ENCODE results near the gene IFNB1.

IFNB1 gene

GRCh38 chr9:21070906-21071305 is 6.8 kb downstream of the IFNB1 start:
- DNase-seq: no peak
- H3K9me3 ChIP-seq (ENCODE audit: severe bottlenecking): no peaks in the 10 kb centered on the region
- H3K27me3 ChIP-seq (ENCODE audit: insufficient read depth, low read depth, severe bottlenecking): no peaks in the 10 kb centered on the region
- H3K4me3 ChIP-seq (ENCODE audit: low read depth, low read length): no peak overlapping the region
- H3K27ac ChIP-seq: no peak overlapping the region
- H3K36me3 ChIP-seq: no peaks in the 10 kb centered on the region
- TF ChIP-seq CTCF (IDR thresholded peaks at IDR 0.05; ENCODE audit: low read depth, low read length): no peak

GRCh38 chr9:21070171-21070571 is 7.6 kb downstream of the IFNB1 start:
- H3K27me3 ChIP-seq (ENCODE audit: insufficient read depth, low read depth, severe bottlenecking): no peaks in the 10 kb centered on the region
- no peaks in the 10 kb centered on the region for H3K9me3 ChIP-seq (ENCODE audit: severe bottlenecking)
- H3K4me3 ChIP-seq (ENCODE audit: low read depth, low read length): no peak overlapping the region
- peak; percentile 16; the same call in 1 of the 2 replicates for TF ChIP-seq CTCF (IDR thresholded peaks at IDR 0.05; ENCODE audit: low read depth, low read length)
- no peak for DNase-seq
- no peaks in the 10 kb centered on the region for H3K36me3 ChIP-seq
- no peak overlapping the region for H3K27ac ChIP-seq

GRCh38 chr9:21060919-21061561 is 16.7 kb downstream of the IFNB1 start:
- Histone ChIP-seq H3K36me3 (no peaks in the 10 kb centered on the region), H3K27me3 (ENCODE audit: insufficient read depth, low read depth, severe bottlenecking) (no peaks in the 10 kb centered on the region), H3K4me3 (ENCODE audit: low read depth, low read length) (no peak overlapping the region), H3K27ac (no peak overlapping the region), H3K9me3 (ENCODE audit: severe bottlenecking) (no peaks in the 10 kb centered on the region)
- TF ChIP-seq CTCF (IDR thresholded peaks at IDR 0.05; ENCODE audit: low read depth, low read length): no peak
- no peak for DNase-seq

DNA sequence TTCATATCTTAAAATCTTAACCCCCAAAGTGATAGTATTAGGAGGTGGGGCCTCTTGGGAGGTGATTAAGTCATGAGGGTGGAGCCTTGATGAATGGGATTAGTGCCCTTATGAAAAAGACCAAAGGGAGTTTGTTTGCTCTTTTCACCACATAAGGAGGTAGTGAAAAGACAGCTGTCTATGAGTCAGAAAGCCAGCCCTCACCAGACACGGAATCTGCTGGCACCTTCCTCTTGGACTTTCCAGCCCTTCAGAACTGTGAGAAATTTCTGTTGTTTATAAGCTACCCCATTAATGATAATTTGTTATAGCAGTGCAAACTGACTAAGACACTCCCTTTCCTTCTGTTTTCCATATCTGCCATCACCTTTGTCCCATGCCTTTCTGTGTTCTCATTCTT is 20.8 kb downstream of the IFNB1 start:
- no peak for DNase-seq
- Histone ChIP-seq H3K27ac (no peak overlapping the region), H3K36me3 (no peaks in the 10 kb centered on the region), H3K9me3 (ENCODE audit: severe bottlenecking) (no peaks in the 10 kb centered on the region), H3K4me3 (ENCODE audit: low read depth, low read length) (no peak overlapping the region), H3K27me3 (ENCODE audit: insufficient read depth, low read depth, severe bottlenecking) (no peaks in the 10 kb centered on the region)
- TF ChIP-seq CTCF (IDR thresholded peaks at IDR 0.05; ENCODE audit: low read depth, low read length): no peak

DNA sequence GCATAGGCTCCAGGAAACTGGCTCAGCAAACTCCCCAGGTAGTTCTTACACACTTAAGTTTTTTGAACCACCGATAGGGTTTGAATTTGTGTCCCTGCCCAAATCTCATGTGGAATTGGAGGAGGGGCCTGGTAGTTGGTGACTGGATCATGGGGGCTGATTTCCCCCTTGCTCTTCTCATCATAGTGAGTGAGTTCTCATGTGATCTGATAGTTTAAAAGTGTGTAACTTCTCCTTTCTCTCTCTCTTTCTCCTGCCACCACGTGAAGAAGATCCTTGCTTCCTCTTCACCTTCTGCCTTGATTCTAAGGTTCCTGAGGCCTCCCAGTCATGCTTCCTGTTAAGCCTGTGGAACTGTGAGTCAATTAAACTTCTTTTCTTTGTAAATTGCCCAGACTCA is 23.9 kb downstream of the IFNB1 start:
- Histone ChIP-seq H3K4me3 (ENCODE audit: low read depth, low read length) (no peak overlapping the region), H3K27me3 (ENCODE audit: insufficient read depth, low read depth, severe bottlenecking) (no peaks in the 10 kb centered on the region), H3K27ac (no peak overlapping the region), H3K36me3 (no peaks in the 10 kb centered on the region), H3K9me3 (ENCODE audit: severe bottlenecking) (no peaks in the 10 kb centered on the region)
- TF ChIP-seq CTCF (IDR thresholded peaks at IDR 0.05; ENCODE audit: low read depth, low read length): no peak
- no peak for DNase-seq

DNA sequence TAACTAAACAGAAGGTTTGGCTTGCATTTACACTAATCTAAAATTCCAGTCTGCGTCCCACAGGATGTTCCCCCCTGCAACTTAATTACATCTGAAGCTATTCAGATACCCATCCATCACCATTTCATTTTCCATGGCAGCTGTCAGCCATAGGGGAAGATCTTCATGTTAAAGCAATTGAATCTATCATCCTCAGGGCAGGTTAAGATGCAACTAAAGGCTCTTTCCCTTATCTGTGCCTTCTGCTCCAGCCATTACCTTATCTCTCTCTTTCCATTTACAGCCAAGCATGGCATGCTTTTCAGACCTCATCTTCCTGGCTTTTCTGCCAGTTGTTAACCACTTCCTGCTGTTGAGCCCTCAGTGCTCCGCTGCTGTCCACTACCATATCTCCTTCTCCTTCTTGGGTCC is 30.5 kb downstream of the IFNB1 start:
- no peak for TF ChIP-seq CTCF (IDR thresholded peaks at IDR 0.05; ENCODE audit: low read depth, low read length)
- no peak for DNase-seq
- Histone ChIP-seq H3K9me3 (ENCODE audit: severe bottlenecking) (no peaks in the 10 kb centered on the region), H3K36me3 (no peaks in the 10 kb centered on the region), H3K4me3 (ENCODE audit: low read depth, low read length) (no peak overlapping the region), H3K27ac (no peak overlapping the region), H3K27me3 (ENCODE audit: insufficient read depth, low read depth, severe bottlenecking) (no peaks in the 10 kb centered on the region)
